ENCODE data around the gene AKAP13.
A peak's percentile ranks its signal among the peaks of the same experiment; 100 is the strongest.

Gene AKAP13

GRCh38 chr15:85603160-85603559 lies 222.8 kb downstream of the AKAP13 start:
- peaks cover 20 to 84% (median 65%) of the 10 kb centered on the region in 11 experiments for H3K36me3 ChIP-seq
- peaks cover 0 to 100% (median 72%) of the 10 kb centered on the region in 11 experiments; a peak in 14 of 22 replicates for H4K20me1 ChIP-seq
- no peaks in the 10 kb centered on the region for H3K9me3 ChIP-seq (replicated peaks in 1 of 11)
- H3K4me2 ChIP-seq, result no peak overlapping the region
- TF ChIP-seq Cebpa-rat (IDR thresholded peaks at IDR 0.05), result no peak
- H3K4me3 ChIP-seq, result no peak overlapping the region
- H3K4me1 ChIP-seq, result peaks cover 14 to 63% (median 29%) of the 10 kb centered on the region in 10 experiments
- H3K27ac ChIP-seq, result no peak overlapping the region
- no peak overlapping the region for H3K9ac ChIP-seq
- H3K27me3 ChIP-seq, result no peaks in the 10 kb centered on the region

- Histone ChIP-seq H3K4me2 (no peak overlapping the region), H3K36me3 (peaks cover 20 to 84% (median 65%) of the 10 kb centered on the region in 11 experiments; a peak in 21 of 22 replicates), H3K4me3 (no peak overlapping the region), H3K9ac (no peak overlapping the region), H4K20me1 (peaks cover 0 to 100% (median 72%) of the 10 kb centered on the region in 11 experiments; a peak in 13 of 22 replicates), H3K9me3 (replicated peaks in 1 of 11) (no peaks in the 10 kb centered on the region), H3K27ac (no peak overlapping the region), H3K27me3 (no peaks in the 10 kb centered on the region), H3K4me1 (peaks cover 13 to 63% (median 33%) of the 10 kb centered on the region in 10 experiments)
- TF ChIP-seq Cebpa-rat (IDR thresholded peaks at IDR 0.05), result no peak
Observed at GRCh38 chr15:85603703-85604102, 223.3 kb downstream of the AKAP13 start.

GRCh38 chr15:85604194-85604593 lies 223.8 kb downstream of the AKAP13 start:
- no peak overlapping the region for H3K9ac ChIP-seq
- H3K4me1 ChIP-seq, result peaks cover 13 to 63% (median 31%) of the 10 kb centered on the region in 10 experiments
- H3K4me2 ChIP-seq, result no peak overlapping the region
- TF ChIP-seq Cebpa-rat (IDR thresholded peaks at IDR 0.05), result no peak
- H3K27ac ChIP-seq, result no peak overlapping the region
- H3K36me3 ChIP-seq, result peaks cover 20 to 84% (median 65%) of the 10 kb centered on the region in 11 experiments; a peak in 21 of 22 replicates
- no peaks in the 10 kb centered on the region for H3K27me3 ChIP-seq
- peaks cover 0 to 100% (median 72%) of the 10 kb centered on the region in 11 experiments; a peak in 13 of 22 replicates for H4K20me1 ChIP-seq
- no peaks in the 10 kb centered on the region for H3K9me3 ChIP-seq (replicated peaks in 1 of 11)
- H3K4me3 ChIP-seq, result no peak overlapping the region

- Histone ChIP-seq H3K9me3 (replicated peaks in 1 of 11) (no peaks in the 10 kb centered on the region), H3K4me2 (peak overlapping the region; percentile 30 to 58 (median 40); a peak in 21 of 22 replicates), H4K20me1 (peaks cover 0 to 100% (median 77%) of the 10 kb centered on the region in 11 experiments; a peak in 13 of 22 replicates), H3K4me3 (no peak overlapping the region), H3K27ac (no peak overlapping the region), H3K27me3 (no peaks in the 10 kb centered on the region), H3K4me1 (peaks cover 13 to 57% (median 27%) of the 10 kb centered on the region in 10 experiments), H3K9ac (no peak overlapping the region), H3K36me3 (peaks cover 23 to 88% (median 73%) of the 10 kb centered on the region in 11 experiments; a peak in 21 of 22 replicates)
- TF ChIP-seq Cebpa-rat (IDR thresholded peaks at IDR 0.05), result no peak
Observed at GRCh38 chr15:85606738-85607137, 226.3 kb downstream of the AKAP13 start.

GRCh38 chr15:85607141-85607806 lies 226.9 kb downstream of the AKAP13 start:
- Histone ChIP-seq H3K27ac (peak overlapping the region in 2 of 11 experiments; percentile 6 to 12; a peak in 2 of 22 replicates), H3K9ac (no peak overlapping the region; a peak in 1 of 22 replicates), H3K27me3 (no peaks in the 10 kb centered on the region), H4K20me1 (peaks cover 0 to 100% (median 74%) of the 10 kb centered on the region in 11 experiments; a peak in 13 of 22 replicates), H3K4me1 (peaks cover 13 to 57% (median 27%) of the 10 kb centered on the region in 10 experiments), H3K9me3 (replicated peaks in 1 of 11) (no peaks in the 10 kb centered on the region), H3K36me3 (peaks cover 23 to 89% (median 73%) of the 10 kb centered on the region in 11 experiments; a peak in 21 of 22 replicates), H3K4me2 (peak overlapping the region in 10 of 11 experiments; percentile 15 to 58 (median 42); a peak in 19 of 22 replicates), H3K4me3 (no peak overlapping the region)
- no peak for TF ChIP-seq Cebpa-rat (IDR thresholded peaks at IDR 0.05)

GRCh38 chr15:85607842-85608241 lies 227.4 kb downstream of the AKAP13 start:
- H3K4me3 ChIP-seq, result no peak overlapping the region
- no peaks in the 10 kb centered on the region for H3K27me3 ChIP-seq
- H3K4me2 ChIP-seq, result peak overlapping the region in 7 of 11 experiments; percentile 30 to 65 (median 53); a peak in 12 of 22 replicates
- TF ChIP-seq Cebpa-rat (IDR thresholded peaks at IDR 0.05), result no peak
- H4K20me1 ChIP-seq, result peaks cover 0 to 100% (median 76%) of the 10 kb centered on the region in 11 experiments; a peak in 13 of 22 replicates
- H3K4me1 ChIP-seq, result peaks cover 13 to 62% (median 27%) of the 10 kb centered on the region in 10 experiments
- no peak overlapping the region for H3K9ac ChIP-seq
- H3K27ac ChIP-seq, result peak overlapping the region in 3 of 11 experiments; percentile 6 to 24 (median 12); a peak in 2 of 22 replicates
- no peaks in the 10 kb centered on the region for H3K9me3 ChIP-seq (replicated peaks in 1 of 11)
- peaks cover 17 to 89% (median 72%) of the 10 kb centered on the region in 11 experiments; a peak in 21 of 22 replicates for H3K36me3 ChIP-seq

GRCh38 chr15:85609492-85609891 lies 229.1 kb downstream of the AKAP13 start:
- no peak overlapping the region for H3K4me2 ChIP-seq
- H3K36me3 ChIP-seq, result peaks cover 8 to 83% (median 60%) of the 10 kb centered on the region in 11 experiments; a peak in 20 of 22 replicates

GRCh38 chr15:85611361-85611760 lies 231.0 kb downstream of the AKAP13 start:
- no peak overlapping the region for H3K4me3 ChIP-seq
- no peak overlapping the region for H3K4me2 ChIP-seq
- H3K9ac ChIP-seq, result no peak overlapping the region; a peak in 1 of 22 replicates
- peaks cover 4 to 77% (median 45%) of the 10 kb centered on the region in 11 experiments; a peak in 19 of 22 replicates for H3K36me3 ChIP-seq
- H3K9me3 ChIP-seq (replicated peaks in 1 of 11), result no peaks in the 10 kb centered on the region
- TF ChIP-seq Cebpa-rat (IDR thresholded peaks at IDR 0.05), result no peak
- no peak overlapping the region for H3K27ac ChIP-seq
- H3K27me3 ChIP-seq, result no peaks in the 10 kb centered on the region
- peaks cover 0 to 100% (median 83%) of the 10 kb centered on the region in 11 experiments; a peak in 13 of 22 replicates for H4K20me1 ChIP-seq
- H3K4me1 ChIP-seq, result peaks cover 17 to 77% (median 38%) of the 10 kb centered on the region in 10 experiments

More at GRCh38 chr15:85609492-85609891, 229.1 kb downstream of the AKAP13 start:
- TF ChIP-seq Cebpa-rat (IDR thresholded peaks at IDR 0.05), result no peak
- H3K27ac ChIP-seq, result no peak overlapping the region
- no peaks in the 10 kb centered on the region for H3K27me3 ChIP-seq
- H3K4me1 ChIP-seq, result peaks cover 17 to 77% (median 29%) of the 10 kb centered on the region in 10 experiments
- no peaks in the 10 kb centered on the region for H3K9me3 ChIP-seq (replicated peaks in 1 of 11)
- peaks cover 0 to 100% (median 74%) of the 10 kb centered on the region in 11 experiments; a peak in 13 of 22 replicates for H4K20me1 ChIP-seq
- no peak overlapping the region for H3K4me3 ChIP-seq
- no peak overlapping the region for H3K9ac ChIP-seq

- H3K36me3 ChIP-seq, result peaks cover 0 to 78% (median 30%) of the 10 kb centered on the region in 11 experiments; a peak in 18 of 22 replicates
- peaks cover 0 to 100% (median 81%) of the 10 kb centered on the region in 11 experiments; a peak in 13 of 22 replicates for H4K20me1 ChIP-seq
- no peaks in the 10 kb centered on the region for H3K27me3 ChIP-seq
- no peak overlapping the region for H3K4me3 ChIP-seq
- no peaks in the 10 kb centered on the region for H3K9me3 ChIP-seq (replicated peaks in 1 of 11)
- peaks cover 33 to 76% (median 44%) of the 10 kb centered on the region in 10 experiments for H3K4me1 ChIP-seq
- TF ChIP-seq Cebpa-rat (IDR thresholded peaks at IDR 0.05), result no peak
- no peak overlapping the region for H3K9ac ChIP-seq
- H3K27ac ChIP-seq, result no peak overlapping the region
- peak overlapping the region in 4 of 11 experiments; percentile 7 to 32 (median 20); a peak in 2 of 22 replicates for H3K4me2 ChIP-seq
Observed at GRCh38 chr15:85614059-85614458, 233.7 kb downstream of the AKAP13 start.

All from BLaER1 treated with 17β-estradiol and CSF1 and Interleukin-3, amounts not matched to agents 10 nM and 100 nM (cell line).